Natural killer cell (primary cell): Measurements from ENCODE around the gene CDH12. TPM values are rescaled to one million over a fixed set of nuclear protein-coding genes. Genes with fewer than 3 reads are reported as not detected.

Experiments
- ATAC-seq, 3 donors: fragments of 150-1000 bp in 2 of 3; fragments of 200-7000 bp in 1 of 3; cut with Tn5 transposase; 1 replicate in 1 of 3; 2 replicates in 2 of 3; pipeline ENCODE4 v1.10.0; 2021; ENCODE audit warnings: mild to moderate bottlenecking in 2 of 3, moderate library complexity in 2 of 3
- DNase-seq, 2 donors: peaks; one replicate each; pipeline versions ENCODE4 v3.0.0 to v3.0.0-alpha.2; 2013 to 2021; ENCODE audit warnings: mixed read lengths in 1 of 2
- H3K27ac ChIP-seq: one replicate; pipeline ENCODE4 v1.5.1; 2013; ENCODE audit warnings: mild to moderate bottlenecking, low read length
- H3K27me3 ChIP-seq: one replicate; pipeline ENCODE4 v1.6.1; 2013; ENCODE audit warnings: low read length; ENCODE audit not compliant: control insufficient read depth, insufficient read depth
- H3K36me3 ChIP-seq: one replicate; pipeline ENCODE4 v1.6.1; 2013; ENCODE audit warnings: low read length; ENCODE audit not compliant: control insufficient read depth, insufficient read depth
- H3K4me1 ChIP-seq: one replicate; pipeline ENCODE4 v1.6.1; 2013; ENCODE audit warnings: low read length; ENCODE audit not compliant: control insufficient read depth, insufficient read depth
- H3K4me3 ChIP-seq: one replicate; pipeline ENCODE4 v1.5.1; 2013; ENCODE audit warnings: low read length
- H3K9me3 ChIP-seq: one replicate; pipeline ENCODE4 v1.6.1; 2013; ENCODE audit warnings: low read length; ENCODE audit not compliant: control insufficient read depth, insufficient read depth
- H3K27ac Mint-ChIP-seq, 2 donors: one replicate each; pipeline ENCODE4 v1.8.0; 2022; ENCODE audit warnings: mild to moderate bottlenecking in 2 of 2, mixed read lengths in 2 of 2, moderate library complexity in 1 of 2
- H3K27me3 Mint-ChIP-seq, 2 donors: one replicate each; pipeline ENCODE4 v1.8.0; 2022; ENCODE audit warnings: low read depth in 2 of 2, mixed read lengths in 2 of 2
- H3K36me3 Mint-ChIP-seq: one replicate; pipeline ENCODE4 v1.8.0; 2022; ENCODE audit warnings: mixed read lengths
- H3K4me1 Mint-ChIP-seq, 2 donors: one replicate each; pipeline ENCODE4 v1.8.0; 2022; ENCODE audit warnings: mixed read lengths in 2 of 2
- H3K4me3 Mint-ChIP-seq: one replicate; pipeline ENCODE4 v1.8.0; 2022; ENCODE audit warnings: mild to moderate bottlenecking, moderate library complexity, mixed read lengths
- H3K9me3 Mint-ChIP-seq, 2 donors: one replicate each; pipeline ENCODE4 v1.8.0; 2022; ENCODE audit warnings: mixed read lengths in 2 of 2
- WGBS: methylation state at CpG from one replicate; pipeline ENCODE4 v1.1.7; 2013; ENCODE audit warnings: missing lambda C conversion rate; ENCODE audit not compliant: insufficient coverage; 5-methylcytosine and 5-hydroxymethylcytosine counted together
- intact Hi-C: fragments of 100-400 bp; cut with micrococcal nuclease; formaldehyde crosslinking; loops from one replicate; pipeline ENCODE4 v1.14.2; 2022
- total RNA-seq, 4 donors: library from RNA; stranded (reverse); fragments of 120-200 nt in 1 of 4; gene quantifications; one replicate each; pipeline versions ENCODE4 v1.2.3 to v1.2.4, GENCODE V29; 2013 to 2022
- TF ChIP-seq, protein P1 (sequence below): fragments of 200-600 bp; IDR thresholded peaks from one replicate; pipeline ENCODE4 v1.8.0; 2022; ENCODE audit warnings: antibody characterized with exemption

The CDH12 gene
- total RNA-seq, 3 donors from 2014 or later (not counting 1 experiment from before 2014, with no cell fraction given) = not detected

DNA sequence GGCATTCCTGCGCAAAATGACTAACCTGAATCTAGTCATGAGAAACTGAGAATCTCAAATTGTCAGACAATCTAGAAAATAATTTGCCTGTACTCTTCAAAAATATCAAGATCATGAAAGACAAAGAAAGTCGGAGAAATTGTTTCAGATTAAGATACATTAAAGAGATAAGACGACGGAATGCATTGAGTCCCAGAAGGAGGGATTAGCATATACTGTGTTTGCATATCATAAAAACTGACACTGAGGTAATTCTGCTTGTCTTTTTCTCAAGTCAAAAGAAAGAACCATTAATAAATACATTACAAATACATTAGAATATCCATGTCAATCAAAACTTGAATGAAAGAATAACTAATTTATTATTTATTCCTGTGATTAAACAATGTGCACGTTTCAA, 88.4 kb downstream of the CDH12 start:
- no peak overlapping the region for H3K4me3 Mint-ChIP-seq

DNA sequence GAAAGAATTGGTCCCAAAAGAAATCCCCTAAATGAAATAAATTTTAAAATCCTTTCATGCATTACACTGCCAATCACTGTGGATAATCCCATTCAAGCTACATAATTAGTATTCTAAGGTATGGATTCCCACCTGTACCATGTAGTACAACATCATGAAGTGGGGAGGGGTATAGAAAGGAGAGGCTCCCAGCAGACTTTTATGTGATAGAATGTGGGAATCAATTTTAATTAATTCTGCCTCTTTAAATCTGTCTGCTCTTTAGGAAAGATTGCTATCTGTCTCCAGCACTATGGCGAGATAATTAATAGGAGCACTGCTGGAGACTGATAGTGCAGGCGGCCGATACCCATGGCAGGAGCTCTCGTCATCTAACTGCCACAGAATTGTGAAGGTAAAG, 95.4 kb downstream of the CDH12 start:
- no peaks in the 10 kb centered on the region for H3K27me3 Mint-ChIP-seq
- intact Hi-C loops = no loop called here
- 82% methylated on average over 3 of the region's 4 CpGs for WGBS
- Histone ChIP-seq H3K36me3 (no peaks in the 10 kb centered on the region), H3K4me1 (no peaks in the 10 kb centered on the region), H3K27me3 (no peaks in the 10 kb centered on the region), H3K27ac (no peak overlapping the region), H3K9me3 (no peaks in the 10 kb centered on the region), H3K4me3 (no peak overlapping the region)
- H3K4me1 Mint-ChIP-seq = no peaks in the 10 kb centered on the region
- DNase-seq = no peak
- ATAC-seq = no peak
- TF ChIP-seq, protein P1, sequence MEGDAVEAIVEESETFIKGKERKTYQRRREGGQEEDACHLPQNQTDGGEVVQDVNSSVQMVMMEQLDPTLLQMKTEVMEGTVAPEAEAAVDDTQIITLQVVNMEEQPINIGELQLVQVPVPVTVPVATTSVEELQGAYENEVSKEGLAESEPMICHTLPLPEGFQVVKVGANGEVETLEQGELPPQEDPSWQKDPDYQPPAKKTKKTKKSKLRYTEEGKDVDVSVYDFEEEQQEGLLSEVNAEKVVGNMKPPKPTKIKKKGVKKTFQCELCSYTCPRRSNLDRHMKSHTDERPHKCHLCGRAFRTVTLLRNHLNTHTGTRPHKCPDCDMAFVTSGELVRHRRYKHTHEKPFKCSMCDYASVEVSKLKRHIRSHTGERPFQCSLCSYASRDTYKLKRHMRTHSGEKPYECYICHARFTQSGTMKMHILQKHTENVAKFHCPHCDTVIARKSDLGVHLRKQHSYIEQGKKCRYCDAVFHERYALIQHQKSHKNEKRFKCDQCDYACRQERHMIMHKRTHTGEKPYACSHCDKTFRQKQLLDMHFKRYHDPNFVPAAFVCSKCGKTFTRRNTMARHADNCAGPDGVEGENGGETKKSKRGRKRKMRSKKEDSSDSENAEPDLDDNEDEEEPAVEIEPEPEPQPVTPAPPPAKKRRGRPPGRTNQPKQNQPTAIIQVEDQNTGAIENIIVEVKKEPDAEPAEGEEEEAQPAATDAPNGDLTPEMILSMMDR = no peak
- peaks cover 7 to 11% of the 10 kb centered on the region in 2 donors for H3K9me3 Mint-ChIP-seq
- H3K36me3 Mint-ChIP-seq = no peaks in the 10 kb centered on the region
- no peak overlapping the region for H3K27ac Mint-ChIP-seq
- no peak overlapping the region for H3K4me3 Mint-ChIP-seq

More for the DNA sequence above, 88.4 kb downstream of the CDH12 start:
- no peak overlapping the region for H3K27ac Mint-ChIP-seq
- no peak overlapping the region for H3K4me3 ChIP-seq
- H3K4me1 ChIP-seq = no peaks in the 10 kb centered on the region
- no peak for ATAC-seq
- H3K27ac ChIP-seq = no peak overlapping the region
- TF ChIP-seq, protein P1 = no peak
- intact Hi-C loops = no loop called here
- DNase-seq = no peak
- H3K27me3 ChIP-seq = no peaks in the 10 kb centered on the region
- no peaks in the 10 kb centered on the region for H3K9me3 ChIP-seq
- H3K9me3 Mint-ChIP-seq = peaks cover 2 to 5% of the 10 kb centered on the region in 2 donors
- no peaks in the 10 kb centered on the region for H3K4me1 Mint-ChIP-seq
- H3K36me3 ChIP-seq = no peaks in the 10 kb centered on the region
- no peaks in the 10 kb centered on the region for H3K27me3 Mint-ChIP-seq
- WGBS = 88% methylated on average over 5 of the region's 5 CpGs
- H3K36me3 Mint-ChIP-seq = no peaks in the 10 kb centered on the region

DNA sequence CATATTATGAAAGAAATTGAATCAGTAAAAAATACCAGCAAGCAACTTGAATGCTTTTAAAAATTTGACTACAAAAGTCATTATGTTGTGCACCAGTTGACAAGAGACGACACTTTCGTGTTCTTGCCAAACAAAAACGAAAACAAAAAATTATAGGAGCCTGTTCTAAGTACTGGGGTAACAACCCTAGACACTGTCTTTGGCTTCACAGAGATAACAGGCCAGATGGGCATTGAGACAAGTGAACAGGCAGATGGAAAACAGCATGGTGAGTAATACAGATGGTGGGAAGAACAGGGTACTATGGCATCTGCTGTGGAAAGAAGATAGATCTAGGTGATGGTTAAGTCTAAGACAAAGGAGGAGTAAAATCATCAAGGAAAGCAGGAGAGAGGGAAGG, 99.0 kb downstream of the CDH12 start:
- Mint-ChIP-seq H3K27ac (no peak overlapping the region), H3K4me1 (no peaks in the 10 kb centered on the region), H3K36me3 (no peaks in the 10 kb centered on the region), H3K27me3 (no peaks in the 10 kb centered on the region), H3K9me3 (peaks cover 20 to 21% of the 10 kb centered on the region in 2 donors), H3K4me3 (no peak overlapping the region)
- no peak overlapping the region for H3K27ac ChIP-seq
- H3K4me1 ChIP-seq = no peaks in the 10 kb centered on the region
- 78% methylated on average over 3 of the region's 3 CpGs for WGBS
- intact Hi-C loops = no loop called here
- TF ChIP-seq, protein P1 = no peak
- no peaks in the 10 kb centered on the region for H3K9me3 ChIP-seq
- DNase-seq = no peak
- no peaks in the 10 kb centered on the region for H3K27me3 ChIP-seq
- no peaks in the 10 kb centered on the region for H3K36me3 ChIP-seq
- ATAC-seq = no peak
- no peak overlapping the region for H3K4me3 ChIP-seq

DNA sequence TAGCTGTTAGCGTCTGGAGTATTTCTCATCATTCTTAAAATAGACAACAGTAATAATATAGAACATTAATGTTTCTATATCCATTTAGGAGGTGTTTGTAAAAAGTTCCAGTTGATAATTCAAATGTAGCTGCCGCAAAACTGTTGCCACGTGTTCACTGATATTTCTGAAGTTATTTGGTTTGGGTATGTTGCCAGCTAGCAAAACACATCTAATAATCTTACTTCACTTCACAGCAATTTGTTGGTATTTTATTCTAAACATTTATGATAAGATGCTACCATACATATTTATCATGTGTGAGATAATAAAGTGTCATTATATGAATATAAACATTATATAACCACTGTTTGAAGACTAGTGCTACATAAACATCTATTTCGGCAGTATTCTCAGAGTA, 101.6 kb downstream of the CDH12 start:
- H3K27me3 Mint-ChIP-seq = no peaks in the 10 kb centered on the region
- H3K9me3 Mint-ChIP-seq = peaks cover 23% of the 10 kb centered on the region in 2 donors
- intact Hi-C loops = no loop called here
- no peaks in the 10 kb centered on the region for H3K36me3 Mint-ChIP-seq
- no peaks in the 10 kb centered on the region for H3K4me1 Mint-ChIP-seq
- Histone ChIP-seq H3K9me3 (peaks cover 4% of the 10 kb centered on the region), H3K36me3 (no peaks in the 10 kb centered on the region), H3K27ac (no peak overlapping the region), H3K4me1 (no peaks in the 10 kb centered on the region), H3K4me3 (no peak overlapping the region), H3K27me3 (no peaks in the 10 kb centered on the region)
- H3K27ac Mint-ChIP-seq = no peak overlapping the region
- no CpG with 5 or more reads among the region's 4 CpGs for WGBS
- DNase-seq (no peak), ATAC-seq (no peak)
- TF ChIP-seq, protein P1 = no peak
- H3K4me3 Mint-ChIP-seq = no peak overlapping the region
